ENCODE results near the gene SMIM9. TPM values are rescaled to one million over a fixed set of nuclear protein-coding genes. Genes with fewer than 3 reads are reported as not detected.

The SMIM9 gene
- total RNA-seq (2022; extraction: Qiagen RNA extraction) = not detected in 5 replicates

GRCh38 chrX:154834562-154834961 is at the start of gene SMIM9:
TSS of gene SMIM9 (minus strand) at chrX:154834662. CDS start at chrX:154830856, 3,806 bp downstream.

GRCh38 chrX:154804957-154805695 is 29.3 kb downstream of the SMIM9 start, which contains the start of gene MPP1:
TSS of gene MPP1 (minus strand) at chrX:154805485. CDS start at chrX:154805373, 112 bp downstream.

Other genes starting within 250 kb of the SMIM9 start
- not detected in 5 replicates for gene CTAG1A, start 249.5 kb downstream of the SMIM9 start, total RNA-seq (2022; extraction: Qiagen RNA extraction)
- gene CTAG1B, start 215.4 kb downstream of the SMIM9 start, total RNA-seq (2022; extraction: Qiagen RNA extraction) = not detected in 5 replicates
- not detected in 5 replicates for gene CTAG2, start 181.1 kb downstream of the SMIM9 start, total RNA-seq (2022; extraction: Qiagen RNA extraction)
- gene GAB3, start 83.6 kb downstream of the SMIM9 start, total RNA-seq (2022; extraction: Qiagen RNA extraction) = 0.41 to 1.1 TPM (median 0.90 TPM) in 5 replicates
- gene DKC1, start 71.8 kb downstream of the SMIM9 start, total RNA-seq (2022; extraction: Qiagen RNA extraction) = 150 to 187 TPM (median 161 TPM) in 5 replicates
- gene MPP1, start 29.2 kb downstream of the SMIM9 start, total RNA-seq (2022; extraction: Qiagen RNA extraction) = 15.5 to 17.3 TPM (median 16.8 TPM) in 5 replicates
- 62.4 to 93.4 TPM (median 84.6 TPM) in 5 replicates for gene F8A1, start 51.7 kb upstream of the SMIM9 start, total RNA-seq (2022; extraction: Qiagen RNA extraction)
- gene F8, start 188.1 kb upstream of the SMIM9 start, total RNA-seq (2022; extraction: Qiagen RNA extraction) = 3.9 to 4.6 TPM (median 4.5 TPM) in 5 replicates
- gene FUNDC2, start 192.2 kb upstream of the SMIM9 start, total RNA-seq (2022; extraction: Qiagen RNA extraction) = 94.2 to 128 TPM (median 114 TPM) in 5 replicates
- gene CMC4, start 236.5 kb upstream of the SMIM9 start, total RNA-seq (2022; extraction: Qiagen RNA extraction) = 16.4 to 18.8 TPM (median 17.6 TPM) in 5 replicates
- gene MTCP1, start 236.5 kb upstream of the SMIM9 start, total RNA-seq (2022; extraction: Qiagen RNA extraction) = 13.4 to 17.6 TPM (median 16.3 TPM) in 5 replicates
- 25.8 to 31.4 TPM (median 28.6 TPM) in 5 replicates for gene BRCC3, start 236.8 kb upstream of the SMIM9 start, total RNA-seq (2022; extraction: Qiagen RNA extraction)

All from A549 treated with dexamethasone at 1 μM for 4 hours (cell line).